ENCODE results near the gene ACSF2. TPM values are rescaled to one million over a fixed set of nuclear protein-coding genes. Genes with fewer than 3 reads are reported as not detected.

ACSF2 gene
- total and polyA plus RNA-seq, 2 of the 13 experiments (the other 11 are each of a cell fraction or from before 2014, with no cell fraction given) = 87.3 to 109 TPM

DNA sequence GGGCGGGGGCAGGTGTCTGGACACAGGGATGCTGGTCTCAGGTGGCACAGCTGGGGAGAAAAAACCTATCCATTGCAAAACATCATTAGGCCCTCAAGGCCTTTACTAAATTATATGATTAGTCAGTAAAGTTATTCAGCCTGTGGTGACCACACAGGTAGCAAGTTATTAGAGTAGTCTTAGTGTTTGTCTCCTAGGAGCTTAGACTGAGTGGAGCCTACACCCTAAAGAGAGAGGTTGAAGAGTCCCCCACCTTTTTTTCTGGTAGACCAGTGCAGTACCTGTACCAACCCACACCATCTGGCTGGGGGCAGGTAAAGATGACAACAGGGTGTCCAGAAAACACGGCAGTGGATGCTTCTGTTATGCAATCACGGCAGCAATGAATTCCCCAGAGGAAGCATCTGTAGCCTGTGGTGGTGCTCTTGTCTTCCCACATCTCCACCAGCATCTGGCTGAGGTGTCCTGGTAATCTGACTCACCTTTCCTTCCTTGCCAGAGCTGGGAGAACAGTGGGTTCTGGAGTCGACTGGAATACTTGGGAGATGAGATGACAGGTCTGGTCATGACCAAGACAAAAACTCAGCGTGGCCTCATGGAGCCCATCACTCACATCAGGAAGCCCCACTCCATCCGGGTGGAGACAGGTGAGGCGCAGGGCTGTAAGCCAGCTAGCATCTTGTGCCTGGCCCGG, 93.3 kb downstream of the ACSF2 start (continued):
- TF ChIP-seq, protein P1, sequence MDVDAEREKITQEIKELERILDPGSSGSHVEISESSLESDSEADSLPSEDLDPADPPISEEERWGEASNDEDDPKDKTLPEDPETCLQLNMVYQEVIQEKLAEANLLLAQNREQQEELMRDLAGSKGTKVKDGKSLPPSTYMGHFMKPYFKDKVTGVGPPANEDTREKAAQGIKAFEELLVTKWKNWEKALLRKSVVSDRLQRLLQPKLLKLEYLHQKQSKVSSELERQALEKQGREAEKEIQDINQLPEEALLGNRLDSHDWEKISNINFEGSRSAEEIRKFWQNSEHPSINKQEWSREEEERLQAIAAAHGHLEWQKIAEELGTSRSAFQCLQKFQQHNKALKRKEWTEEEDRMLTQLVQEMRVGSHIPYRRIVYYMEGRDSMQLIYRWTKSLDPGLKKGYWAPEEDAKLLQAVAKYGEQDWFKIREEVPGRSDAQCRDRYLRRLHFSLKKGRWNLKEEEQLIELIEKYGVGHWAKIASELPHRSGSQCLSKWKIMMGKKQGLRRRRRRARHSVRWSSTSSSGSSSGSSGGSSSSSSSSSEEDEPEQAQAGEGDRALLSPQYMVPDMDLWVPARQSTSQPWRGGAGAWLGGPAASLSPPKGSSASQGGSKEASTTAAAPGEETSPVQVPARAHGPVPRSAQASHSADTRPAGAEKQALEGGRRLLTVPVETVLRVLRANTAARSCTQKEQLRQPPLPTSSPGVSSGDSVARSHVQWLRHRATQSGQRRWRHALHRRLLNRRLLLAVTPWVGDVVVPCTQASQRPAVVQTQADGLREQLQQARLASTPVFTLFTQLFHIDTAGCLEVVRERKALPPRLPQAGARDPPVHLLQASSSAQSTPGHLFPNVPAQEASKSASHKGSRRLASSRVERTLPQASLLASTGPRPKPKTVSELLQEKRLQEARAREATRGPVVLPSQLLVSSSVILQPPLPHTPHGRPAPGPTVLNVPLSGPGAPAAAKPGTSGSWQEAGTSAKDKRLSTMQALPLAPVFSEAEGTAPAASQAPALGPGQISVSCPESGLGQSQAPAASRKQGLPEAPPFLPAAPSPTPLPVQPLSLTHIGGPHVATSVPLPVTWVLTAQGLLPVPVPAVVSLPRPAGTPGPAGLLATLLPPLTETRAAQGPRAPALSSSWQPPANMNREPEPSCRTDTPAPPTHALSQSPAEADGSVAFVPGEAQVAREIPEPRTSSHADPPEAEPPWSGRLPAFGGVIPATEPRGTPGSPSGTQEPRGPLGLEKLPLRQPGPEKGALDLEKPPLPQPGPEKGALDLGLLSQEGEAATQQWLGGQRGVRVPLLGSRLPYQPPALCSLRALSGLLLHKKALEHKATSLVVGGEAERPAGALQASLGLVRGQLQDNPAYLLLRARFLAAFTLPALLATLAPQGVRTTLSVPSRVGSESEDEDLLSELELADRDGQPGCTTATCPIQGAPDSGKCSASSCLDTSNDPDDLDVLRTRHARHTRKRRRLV (CRISPR knock-in tag; IDR thresholded peaks at IDR 0.05) = 0 out of 2 replicates have a peak, but pooled peaks have one; percentile 37
- TF ChIP-seq SOX6 (IDR thresholded peaks at IDR 0.05) = no peak
- peak; percentile 17; the same call in 1 of the 2 replicates for TF ChIP-seq SOX6 (CRISPR knock-in tag; IDR thresholded peaks at IDR 0.05)
- TF ChIP-seq, protein P2, sequence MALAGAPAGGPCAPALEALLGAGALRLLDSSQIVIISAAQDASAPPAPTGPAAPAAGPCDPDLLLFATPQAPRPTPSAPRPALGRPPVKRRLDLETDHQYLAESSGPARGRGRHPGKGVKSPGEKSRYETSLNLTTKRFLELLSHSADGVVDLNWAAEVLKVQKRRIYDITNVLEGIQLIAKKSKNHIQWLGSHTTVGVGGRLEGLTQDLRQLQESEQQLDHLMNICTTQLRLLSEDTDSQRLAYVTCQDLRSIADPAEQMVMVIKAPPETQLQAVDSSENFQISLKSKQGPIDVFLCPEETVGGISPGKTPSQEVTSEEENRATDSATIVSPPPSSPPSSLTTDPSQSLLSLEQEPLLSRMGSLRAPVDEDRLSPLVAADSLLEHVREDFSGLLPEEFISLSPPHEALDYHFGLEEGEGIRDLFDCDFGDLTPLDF (CRISPR knock-in tag; IDR thresholded peaks at IDR 0.05) = no peak
- TF ChIP-seq RFX3 (CRISPR knock-in tag; IDR thresholded peaks at IDR 0.05) = no peak
- TF ChIP-seq JARID2 (CRISPR knock-in tag; IDR thresholded peaks at IDR 0.05; ENCODE audit: insufficient replicate concordance) = no peak
- no peak for TF ChIP-seq LCORL (IDR thresholded peaks at IDR 0.05)
- TF ChIP-seq LCORL (CRISPR knock-in tag; IDR thresholded peaks at IDR 0.05) = no peak
- TF ChIP-seq CEBPB (IDR thresholded peaks at IDR 0.05; ENCODE audit: borderline replicate concordance, low read depth, low read length) = peak; percentile 47; the same call in 1 of the 2 replicates

Data from HepG2 (cell line).